Endothelial cell of umbilical vein (primary cell): ENCODE results near the gene PDE7B. TPM values are rescaled to one million over a fixed set of nuclear protein-coding genes. Genes with fewer than 3 reads are reported as not detected.

Experiments
- BruUV-seq: library from RNA; stranded (reverse); fragments of 400-500 nt; replicated peaks from 2 replicates; lab custom pipeline; 2021; lab: Mats Ljungman, UMichigan
- CTCF ChIA-PET: fragments of 300-600, 350-600 bp; sonication (Branson Sonifier 250); formaldehyde crosslinking; loops from one replicate; lab custom pipeline; 2021; ENCODE audit warnings: antibody characterized with exemption, inconsistent platforms; lab: Charles Lee
- POLR2A ChIA-PET: fragments of 300-600, 350-600 bp; sonication (Branson Sonifier 250); formaldehyde crosslinking; loops from one replicate; lab custom pipeline; 2021; ENCODE audit warnings: antibody characterized with exemption, inconsistent platforms; lab: Charles Lee
- DNase-seq: peaks from one replicate; pipeline ENCODE4 v3.0.0-alpha.2; 2011; ENCODE audit warnings: low read depth, low spot score
- FAIRE-seq: peaks from 2 replicates; lab custom pipeline; 2011; peaks lifted over from hg19 to GRCh38; lab: Jason Lieb, UNC
- H2AFZ ChIP-seq: 2 replicates; pipeline ENCODE4 v1.6.0; 2012; ENCODE audit warnings: low read depth, low read length, control low read depth, inconsistent platforms
- H3K27ac ChIP-seq: 2 replicates; pipeline ENCODE4 v1.5.1; 2011; ENCODE audit warnings: low read depth, mild to moderate bottlenecking, control low read depth, low read length, moderate library complexity; ENCODE audit not compliant: insufficient read depth
- H3K27me3 ChIP-seq, 2 experiments: 2 replicates each; pipeline versions ENCODE4 v1.6.0 to v1.6.1; 2011; ENCODE audit warnings: low read length in 2 of 2, mixed read lengths in 1 of 2; ENCODE audit not compliant: control insufficient read depth in 2 of 2, insufficient read depth in 2 of 2
- H3K36me3 ChIP-seq, 2 experiments: 2 replicates in 1 of 2; 3 replicates in 1 of 2; pipeline ENCODE4 v1.5.1; 2011; ENCODE audit warnings: low read length in 2 of 2, mild to moderate bottlenecking in 1 of 2, moderate library complexity in 1 of 2; ENCODE audit not compliant: control insufficient read depth in 2 of 2, insufficient read depth in 2 of 2; ENCODE audit errors: extremely low read depth in 1 of 2
- H3K4me1 ChIP-seq: 3 replicates; pipeline ENCODE4 v1.5.1; 2011; ENCODE audit warnings: mild to moderate bottlenecking, low read length; ENCODE audit not compliant: control insufficient read depth, insufficient read depth; ENCODE audit errors: extremely low read depth
- H3K4me2 ChIP-seq: 2 replicates; pipeline ENCODE4 v1.6.1; 2011; ENCODE audit warnings: low read length, control low read depth, mixed read lengths; ENCODE audit not compliant: insufficient read depth
- H3K4me3 ChIP-seq, 3 experiments: fragments of 200-600 bp in 1 of 3; sonication (generic), shearing (Covaris generic) in 1 of 3; replicated peaks in 1 of 3; 2 replicates each; pipeline ENCODE4 v1.5.1; 2011 to 2016; ENCODE audit warnings: control low read depth in 3 of 3, low read length in 3 of 3, mild to moderate bottlenecking in 2 of 3, inconsistent platforms in 1 of 3, low read depth in 1 of 3, moderate library complexity in 1 of 3; ENCODE audit not compliant: insufficient read depth in 1 of 3
- H3K79me2 ChIP-seq: 2 replicates; pipeline ENCODE4 v1.6.0; 2012; ENCODE audit warnings: low read length, inconsistent platforms; ENCODE audit not compliant: control insufficient read depth, insufficient read depth
- H3K9ac ChIP-seq: replicated peaks from 2 replicates; pipeline ENCODE3; 2011; ENCODE audit warnings: low read length, control low read depth; ENCODE audit not compliant: insufficient read depth; ENCODE audit errors: extremely low read depth
- H3K9me1 ChIP-seq: replicated peaks from 3 replicates; pipeline ENCODE4 v1.6.0; 2011; ENCODE audit warnings: mild to moderate bottlenecking, low read length; ENCODE audit not compliant: control insufficient read depth, insufficient read depth; ENCODE audit errors: extremely low read depth
- H3K9me3 ChIP-seq: replicated peaks from 2 replicates; pipeline ENCODE4 v1.5.1; 2012; ENCODE audit warnings: low read length, inconsistent platforms; ENCODE audit not compliant: control insufficient read depth, insufficient read depth
- H4K20me1 ChIP-seq: replicated peaks from 2 replicates; pipeline ENCODE3; 2011; ENCODE audit warnings: mild to moderate bottlenecking, low read length; ENCODE audit not compliant: control insufficient read depth, insufficient read depth; ENCODE audit errors: extremely low read depth
- CTCF ChIP-seq, 2 donors: IDR thresholded peaks; 1 replicate in 1 of 2; 2 replicates in 1 of 2; pipeline ENCODE4 v1.5.1; 2011; ENCODE audit warnings: low read length in 2 of 2, mild to moderate bottlenecking in 2 of 2, moderate library complexity in 2 of 2, control low read depth in 1 of 2, inconsistent platforms in 1 of 2, low read depth in 1 of 2; ENCODE audit not compliant: insufficient read depth in 1 of 2; ENCODE audit errors: extremely low read depth in 1 of 2
- EZH2 ChIP-seq: IDR thresholded peaks from 2 replicates; pipeline ENCODE4 v1.6.1; 2012; ENCODE audit warnings: borderline replicate concordance, low read depth, mild to moderate bottlenecking, moderate library complexity, low read length, inconsistent platforms; ENCODE audit not compliant: severe bottlenecking
- FOS ChIP-seq: IDR thresholded peaks from 2 replicates; pipeline ENCODE4 v1.6.1; 2011; ENCODE audit warnings: mild to moderate bottlenecking, low read length, moderate library complexity, borderline replicate concordance; ENCODE audit not compliant: insufficient read depth
- JUN ChIP-seq: IDR thresholded peaks from 2 replicates; pipeline ENCODE4 v1.6.1; 2011; ENCODE audit warnings: borderline replicate concordance, low read depth; ENCODE audit not compliant: insufficient read length, insufficient read depth
- dilution Hi-C: fragments of 300-500 bp; cut with MboI; formaldehyde crosslinking; loops from one replicate; pipeline ENCODE4 v1.15.0; 2019; ENCODE audit warnings: low sequenced_read_pairs; ENCODE audit not compliant: extremely low pct_ligation_motif_present
- intact Hi-C: fragments of 100-400 bp; cut with micrococcal nuclease; formaldehyde crosslinking; loops from one replicate; pipeline ENCODE4 v1.10.0; 2022
- polyA plus RNA-seq, 4 experiments: library from polyadenylated mRNA; depleted of rRNA in 3 of 4; stranded (reverse) in 3 of 4; unstranded in 1 of 4; fragments of >200 nt; gene quantifications; 2 replicates each; pipeline versions ENCODE4 v1.2.1 to v1.2.3, GENCODE V29; 2011 to 2012; ENCODE audit warnings: missing spikeins in 1 of 4
- total RNA-seq: library from RNA; stranded (reverse); gene quantifications from 2 replicates; pipeline ENCODE4 v1.2.3, GENCODE V29; 2021
- TF ChIP-seq, protein P1 (sequence below): IDR thresholded peaks from 2 replicates; pipeline ENCODE4 v1.6.1; 2011; ENCODE audit not compliant: insufficient read depth, insufficient read length

PDE7B gene
- total and polyA plus RNA-seq, 2 donors (not counting 3 experiments of a cell fraction or from before 2014, with no cell fraction given): 20.6 to 25.1 TPM

GRCh38 chr6:136007345-136007744 lies 155.8 kb downstream of the PDE7B start:
- H3K9me3 ChIP-seq: no peaks in the 10 kb centered on the region
- H3K27ac ChIP-seq: no peak overlapping the region
- H3K9ac ChIP-seq: no peak overlapping the region
- no peaks in the 10 kb centered on the region for H3K36me3 ChIP-seq
- CTCF ChIA-PET: no interaction called here
- DNase-seq: no peak
- intact Hi-C loops: no loop called here
- dilution Hi-C loops: no loop called here
- peaks cover 6% of the 10 kb centered on the region for H3K4me1 ChIP-seq
- no peak overlapping the region for H3K4me2 ChIP-seq
- no peak overlapping the region for H3K4me3 ChIP-seq
- H4K20me1 ChIP-seq: no peaks in the 10 kb centered on the region
- H3K9me1 ChIP-seq: no peaks in the 10 kb centered on the region
- POLR2A ChIA-PET: no interaction called here
- H3K27me3 ChIP-seq: no peaks in the 10 kb centered on the region
- no TSS peak for BruUV-seq
- no peak for TF ChIP-seq FOS
- no peak for TF ChIP-seq CTCF (IDR thresholded peaks at IDR 0.05; ENCODE audit: extremely low read depth in 1 of 2, insufficient read depth in 1 of 2, low read depth in 1 of 2, low read length in 2 of 2)
- TF ChIP-seq, protein P1, sequence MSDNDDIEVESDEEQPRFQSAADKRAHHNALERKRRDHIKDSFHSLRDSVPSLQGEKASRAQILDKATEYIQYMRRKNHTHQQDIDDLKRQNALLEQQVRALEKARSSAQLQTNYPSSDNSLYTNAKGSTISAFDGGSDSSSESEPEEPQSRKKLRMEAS: no peak
- no peak for TF ChIP-seq EZH2
- TF ChIP-seq JUN: no peak
- no peak for FAIRE-seq
- no peak overlapping the region for H2AFZ ChIP-seq
- no peaks in the 10 kb centered on the region for H3K79me2 ChIP-seq
